ENCODE data around the gene YRDC. TPM values are rescaled to one million over a fixed set of nuclear protein-coding genes. Genes with fewer than 3 reads are reported as not detected.

Gene YRDC
- total RNA-seq, 1 donor from 2014 or later = 14.0 TPM

DNA sequence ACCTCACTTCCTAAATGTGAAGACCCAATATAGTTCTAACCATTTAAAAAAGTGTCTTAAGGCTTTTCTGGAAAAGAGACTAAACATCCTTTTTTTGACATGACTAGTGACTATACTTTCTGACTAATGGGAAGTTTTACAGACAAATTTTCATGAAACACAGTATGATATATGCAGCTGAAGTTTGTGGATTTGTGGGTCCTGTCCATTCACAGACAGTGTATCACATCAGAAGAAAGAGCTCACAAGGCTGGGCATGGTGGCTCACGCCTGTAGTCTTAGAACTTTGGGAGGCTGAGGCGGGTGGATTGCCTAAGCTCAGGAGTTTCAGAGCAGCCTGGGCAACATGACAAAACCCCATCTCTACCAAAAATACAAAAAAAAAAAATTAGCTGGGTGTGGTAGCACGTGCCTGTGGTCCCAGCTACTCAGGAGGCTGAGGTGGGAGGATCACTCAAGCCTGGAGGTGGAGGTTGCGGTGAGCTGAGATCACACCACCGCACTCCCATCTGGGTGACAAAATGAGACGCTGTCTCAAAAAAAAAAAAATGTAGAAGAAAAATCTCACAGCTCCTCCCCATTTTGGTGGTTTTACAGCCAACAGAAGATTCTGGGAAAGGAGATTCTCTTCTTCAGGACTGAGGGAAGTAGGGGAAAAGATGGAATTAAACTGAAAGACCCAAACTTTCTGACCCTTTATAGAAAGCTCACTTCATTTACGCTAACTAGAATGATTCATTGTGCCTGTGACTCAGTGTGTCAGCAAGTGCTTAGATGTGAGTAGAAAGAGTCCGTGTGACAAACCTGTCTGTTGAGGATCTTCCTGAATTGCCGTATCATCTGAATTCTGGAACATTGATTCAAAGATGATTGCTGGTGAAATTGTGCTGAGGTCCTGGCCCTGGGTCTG is 15.2 kb upstream of the YRDC start:
- H3K9me3 Mint-ChIP-seq (ENCODE audit: low read depth) = no peaks in the 10 kb centered on the region
- H3K36me3 Mint-ChIP-seq (ENCODE audit: insufficient read depth) = peaks cover 19% of the 10 kb centered on the region
- TF ChIP-seq, protein P1, sequence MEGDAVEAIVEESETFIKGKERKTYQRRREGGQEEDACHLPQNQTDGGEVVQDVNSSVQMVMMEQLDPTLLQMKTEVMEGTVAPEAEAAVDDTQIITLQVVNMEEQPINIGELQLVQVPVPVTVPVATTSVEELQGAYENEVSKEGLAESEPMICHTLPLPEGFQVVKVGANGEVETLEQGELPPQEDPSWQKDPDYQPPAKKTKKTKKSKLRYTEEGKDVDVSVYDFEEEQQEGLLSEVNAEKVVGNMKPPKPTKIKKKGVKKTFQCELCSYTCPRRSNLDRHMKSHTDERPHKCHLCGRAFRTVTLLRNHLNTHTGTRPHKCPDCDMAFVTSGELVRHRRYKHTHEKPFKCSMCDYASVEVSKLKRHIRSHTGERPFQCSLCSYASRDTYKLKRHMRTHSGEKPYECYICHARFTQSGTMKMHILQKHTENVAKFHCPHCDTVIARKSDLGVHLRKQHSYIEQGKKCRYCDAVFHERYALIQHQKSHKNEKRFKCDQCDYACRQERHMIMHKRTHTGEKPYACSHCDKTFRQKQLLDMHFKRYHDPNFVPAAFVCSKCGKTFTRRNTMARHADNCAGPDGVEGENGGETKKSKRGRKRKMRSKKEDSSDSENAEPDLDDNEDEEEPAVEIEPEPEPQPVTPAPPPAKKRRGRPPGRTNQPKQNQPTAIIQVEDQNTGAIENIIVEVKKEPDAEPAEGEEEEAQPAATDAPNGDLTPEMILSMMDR (IDR thresholded peaks at IDR 0.05; ENCODE audit: unreplicated experiment) = no peak
- no peaks in the 10 kb centered on the region for H3K27me3 Mint-ChIP-seq
- H3K4me1 Mint-ChIP-seq (ENCODE audit: low read depth) = no peaks in the 10 kb centered on the region
- H3K4me3 Mint-ChIP-seq (ENCODE audit: low read depth) = no peak overlapping the region
- H3K27ac Mint-ChIP-seq = no peak overlapping the region
- DNase-seq (ENCODE audit: low spot score, unreplicated experiment) = no peak

DNA sequence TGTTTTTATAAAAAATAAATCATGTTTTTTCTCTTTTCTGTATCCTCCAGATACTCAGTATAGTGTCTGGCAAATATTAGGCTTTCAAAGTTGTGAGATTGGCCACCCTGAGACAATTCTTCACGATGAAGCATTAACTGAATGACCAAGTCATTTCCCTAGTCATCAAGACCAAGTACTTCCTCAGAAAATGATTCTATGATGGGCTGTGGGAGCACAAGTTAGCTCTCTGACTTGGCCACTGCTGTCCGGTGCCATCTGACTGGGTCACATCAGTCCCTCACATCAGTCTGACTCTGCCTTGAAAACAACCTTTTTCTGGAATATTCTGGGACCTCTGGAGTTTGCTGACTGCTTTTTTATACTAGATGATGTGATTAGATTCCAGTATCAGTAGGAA is 13.5 kb upstream of the YRDC start:
- Mint-ChIP-seq H3K4me3 (ENCODE audit: low read depth) (no peak overlapping the region), H3K27ac (no peak overlapping the region), H3K9me3 (ENCODE audit: low read depth) (no peaks in the 10 kb centered on the region), H3K36me3 (ENCODE audit: insufficient read depth) (peaks cover 15% of the 10 kb centered on the region), H3K4me1 (ENCODE audit: low read depth) (no peaks in the 10 kb centered on the region), H3K27me3 (no peaks in the 10 kb centered on the region)
- DNase-seq (ENCODE audit: low spot score, unreplicated experiment) = no peak
- TF ChIP-seq, protein P1 (IDR thresholded peaks at IDR 0.05; ENCODE audit: unreplicated experiment) = no peak

DNA sequence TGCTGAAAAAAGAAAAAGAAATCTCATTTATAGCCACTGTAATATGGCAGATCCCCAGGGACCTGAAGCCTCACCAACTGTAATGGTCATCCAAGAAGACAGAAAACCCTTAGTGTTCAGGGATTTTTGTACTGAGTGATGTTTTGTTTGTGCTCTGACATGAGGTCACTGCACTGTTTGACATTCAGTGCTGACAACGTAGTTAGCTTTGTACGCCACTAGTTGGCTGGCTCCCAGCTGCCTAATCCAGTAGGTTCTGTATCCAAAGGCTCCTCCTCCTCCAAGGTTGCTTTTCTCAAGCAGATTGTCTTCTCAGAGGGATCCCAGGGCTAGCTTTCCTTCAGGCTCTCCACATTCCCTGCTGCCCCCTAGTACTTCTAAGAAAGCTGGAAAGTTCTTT is 9.5 kb upstream of the YRDC start:
- Mint-ChIP-seq H3K27ac (no peak overlapping the region), H3K9me3 (ENCODE audit: low read depth) (no peaks in the 10 kb centered on the region)

DNA sequence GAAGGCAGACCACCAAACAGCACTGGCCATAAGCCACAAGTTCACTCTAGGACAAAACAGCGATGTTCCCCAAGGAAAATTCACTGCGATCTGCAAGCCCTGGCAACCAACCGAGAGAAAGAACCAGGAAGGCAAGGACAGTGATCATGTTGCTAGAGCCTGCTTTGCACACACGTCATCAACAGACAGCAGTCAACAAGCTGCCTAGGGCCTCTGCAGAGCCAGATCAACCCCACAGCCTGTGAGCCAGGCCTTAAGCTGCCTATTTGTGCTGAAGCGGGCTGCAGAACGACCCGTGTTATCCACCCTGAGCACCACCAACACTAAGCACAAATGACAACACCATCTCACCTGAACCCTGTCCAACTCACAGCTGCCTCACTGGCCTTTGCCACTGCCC is 6.2 kb upstream of the YRDC start:
- TF ChIP-seq, protein P1 (IDR thresholded peaks at IDR 0.05; ENCODE audit: unreplicated experiment) = no peak
- Mint-ChIP-seq H3K27ac (no peak overlapping the region), H3K4me1 (ENCODE audit: low read depth) (no peaks in the 10 kb centered on the region), H3K27me3 (no peaks in the 10 kb centered on the region), H3K4me3 (ENCODE audit: low read depth) (no peak overlapping the region), H3K36me3 (ENCODE audit: insufficient read depth) (peaks cover 5% of the 10 kb centered on the region), H3K9me3 (ENCODE audit: low read depth) (no peaks in the 10 kb centered on the region)
- no peak for DNase-seq (ENCODE audit: low spot score, unreplicated experiment)

More for the DNA sequence above, 9.5 kb upstream of the YRDC start:
- H3K4me3 Mint-ChIP-seq (ENCODE audit: low read depth) = no peak overlapping the region
- H3K4me1 Mint-ChIP-seq (ENCODE audit: low read depth) = no peaks in the 10 kb centered on the region
- TF ChIP-seq, protein P1 (IDR thresholded peaks at IDR 0.05; ENCODE audit: unreplicated experiment) = no peak
- H3K27me3 Mint-ChIP-seq = no peaks in the 10 kb centered on the region
- peaks cover 14% of the 10 kb centered on the region for H3K36me3 Mint-ChIP-seq (ENCODE audit: insufficient read depth)
- no peak for DNase-seq (ENCODE audit: low spot score, unreplicated experiment)

DNA sequence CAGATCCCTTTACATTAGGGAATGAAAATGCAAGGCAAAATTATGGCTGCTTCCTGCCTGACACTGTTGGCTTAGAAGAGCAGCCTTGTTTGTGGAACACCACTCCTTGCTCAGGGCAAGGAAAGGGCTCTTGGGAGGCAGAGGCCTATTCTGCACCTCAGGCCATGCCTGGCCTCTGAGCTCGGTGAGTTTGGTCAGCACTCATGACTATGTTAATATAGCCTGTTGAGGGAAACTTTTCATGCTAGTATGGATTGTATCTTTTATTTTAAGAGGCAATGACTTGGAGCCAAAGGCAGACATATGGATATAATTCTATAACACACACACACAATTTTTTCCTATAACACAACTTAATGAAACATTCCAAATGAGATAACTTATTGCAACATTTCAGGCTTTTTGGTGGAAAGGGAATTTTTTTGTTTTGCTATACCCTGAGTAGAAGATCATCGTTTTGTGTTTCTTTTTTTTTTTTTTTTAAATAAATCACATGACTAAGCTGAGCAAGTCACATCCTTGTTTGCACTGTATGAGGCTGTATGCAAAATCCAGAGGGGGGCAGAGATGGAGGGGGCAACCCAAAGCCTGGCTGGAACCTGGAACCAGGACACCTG is 5.6 kb upstream of the YRDC start:
- H3K9me3 Mint-ChIP-seq (ENCODE audit: low read depth) = no peaks in the 10 kb centered on the region
- H3K4me3 Mint-ChIP-seq (ENCODE audit: low read depth) = no peak overlapping the region
- H3K27ac Mint-ChIP-seq = peak overlapping the region; percentile 37
- peaks cover 2% of the 10 kb centered on the region for H3K4me1 Mint-ChIP-seq (ENCODE audit: low read depth)
- no peak for DNase-seq (ENCODE audit: low spot score, unreplicated experiment)
- H3K27me3 Mint-ChIP-seq = no peaks in the 10 kb centered on the region
- TF ChIP-seq, protein P1 (IDR thresholded peaks at IDR 0.05; ENCODE audit: unreplicated experiment) = no peak
- H3K36me3 Mint-ChIP-seq (ENCODE audit: insufficient read depth) = peaks cover 4% of the 10 kb centered on the region
